GM23338 (cell line): ENCODE results near the gene ORAI2. TPM values are rescaled to one million over a fixed set of nuclear protein-coding genes. Genes with fewer than 3 reads are reported as not detected.
A peak's percentile ranks its signal among the peaks of the same experiment; 100 is the strongest.
"Not testable (repeated sequence)": the region's sequence is repeated elsewhere in the genome, so short reads cannot be mapped to it uniquely, and the experiment has no call there.

ENCODE experiments used
- ATAC-seq: fragments of 200-7000 bp; cut with Tn5 transposase; 3 replicates; pipeline ENCODE4 v1.9.1; 2020
- DNase-seq: peaks from one replicate; pipeline ENCODE4 v3.0.0-alpha.2; 2015; ENCODE audit warnings: low spot score
- H2AFZ ChIP-seq: fragments of 200-600 bp; sonication (generic); 2 replicates; pipeline ENCODE4 v1.8.0; 2016; ENCODE audit warnings: antibody characterized with exemption, mild to moderate bottlenecking, moderate library complexity
- H3F3A ChIP-seq: fragments of 200-600 bp; sonication (generic); replicated peaks from 2 replicates; pipeline ENCODE4 v1.8.0; 2017; ENCODE audit warnings: antibody characterized with exemption, mixed run types, low read depth
- H3K27ac ChIP-seq: fragments of 200-600 bp; sonication (generic); 2 replicates; pipeline ENCODE4 v1.6.1; 2016; ENCODE audit warnings: low read depth
- H3K27me3 ChIP-seq: fragments of 200-600 bp; sonication (generic); 2 replicates; pipeline ENCODE4 v1.8.0; 2016; ENCODE audit warnings: mild to moderate bottlenecking, mixed run types, moderate library complexity; ENCODE audit not compliant: insufficient read depth
- H3K36me3 ChIP-seq: fragments of 200-600 bp; sonication (generic); 2 replicates; pipeline ENCODE4 v1.8.0; 2016; ENCODE audit warnings: mild to moderate bottlenecking; ENCODE audit not compliant: insufficient read depth
- H3K4me1 ChIP-seq: fragments of 200-600 bp; sonication (generic); 2 replicates; pipeline ENCODE4 v1.8.0; 2016; ENCODE audit warnings: mild to moderate bottlenecking, moderate library complexity; ENCODE audit not compliant: insufficient read depth
- H3K4me2 ChIP-seq: fragments of 200-600 bp; sonication (generic); 2 replicates; pipeline ENCODE4 v1.7.1; 2017; ENCODE audit warnings: mixed run types
- H3K4me3 ChIP-seq: fragments of 200-600 bp; sonication (generic); 2 replicates; pipeline ENCODE4 v1.6.1; 2016; ENCODE audit warnings: mixed run types
- H3K79me2 ChIP-seq: fragments of 200-600 bp; sonication (generic); replicated peaks from 2 replicates; pipeline ENCODE4 v1.8.0; 2017; ENCODE audit warnings: mild to moderate bottlenecking; ENCODE audit not compliant: insufficient read depth
- H3K9me2 ChIP-seq: fragments of 200-600 bp; sonication (generic); 2 replicates; pipeline ENCODE4 v1.8.0; 2017; ENCODE audit not compliant: insufficient read depth
- H4K20me1 ChIP-seq: fragments of 200-600 bp; sonication (generic); replicated peaks from 2 replicates; pipeline ENCODE4 v1.8.0; 2017; ENCODE audit warnings: mild to moderate bottlenecking; ENCODE audit not compliant: insufficient read depth
- H3K27ac Mint-ChIP-seq: 2 replicates; pipeline ENCODE4 v1.8.0; 2020; ENCODE audit warnings: inconsistent platforms, mild to moderate bottlenecking, moderate library complexity, mixed read lengths
- H3K27me3 Mint-ChIP-seq: 3 replicates; pipeline ENCODE4 v1.8.0; 2022; ENCODE audit warnings: low read depth, mild to moderate bottlenecking, moderate library complexity, mixed read lengths, inconsistent platforms; ENCODE audit not compliant: insufficient read depth, poor library complexity
- H3K36me3 Mint-ChIP-seq: 3 replicates; pipeline ENCODE4 v1.8.0; 2021; ENCODE audit warnings: low read depth, mild to moderate bottlenecking, inconsistent platforms, moderate library complexity, mixed read lengths
- H3K4me1 Mint-ChIP-seq: 3 replicates; pipeline ENCODE4 v1.8.0; 2020; ENCODE audit warnings: mild to moderate bottlenecking, inconsistent platforms, mixed read lengths
- H3K4me3 Mint-ChIP-seq: 3 replicates; pipeline ENCODE4 v1.8.0; 2021; ENCODE audit warnings: moderate library complexity, mild to moderate bottlenecking, inconsistent platforms, mixed read lengths
- H3K9me3 Mint-ChIP-seq: 3 replicates; pipeline ENCODE4 v1.8.0; 2020; ENCODE audit warnings: moderate library complexity, mild to moderate bottlenecking, inconsistent platforms, mixed read lengths
- polyA plus RNA-seq: library from polyadenylated mRNA; unstranded; fragments of >200 nt; fragmentation: Nextera tagmentation; extraction: Ambion mirVana; gene quantifications from 2 replicates; pipeline ENCODE4 v1.2.1, GENCODE V29; 2016
- total RNA-seq: library from RNA; depleted of rRNA; stranded (reverse); fragments of >200 nt; shearing (Covaris generic); gene quantifications from 2 replicates; pipeline ENCODE4 v1.2.3, GENCODE V29; 2014

Gene ORAI2
- total and polyA plus RNA-seq, 2 experiments from 2014 or later = 6.6 to 33.8 TPM

DNA sequence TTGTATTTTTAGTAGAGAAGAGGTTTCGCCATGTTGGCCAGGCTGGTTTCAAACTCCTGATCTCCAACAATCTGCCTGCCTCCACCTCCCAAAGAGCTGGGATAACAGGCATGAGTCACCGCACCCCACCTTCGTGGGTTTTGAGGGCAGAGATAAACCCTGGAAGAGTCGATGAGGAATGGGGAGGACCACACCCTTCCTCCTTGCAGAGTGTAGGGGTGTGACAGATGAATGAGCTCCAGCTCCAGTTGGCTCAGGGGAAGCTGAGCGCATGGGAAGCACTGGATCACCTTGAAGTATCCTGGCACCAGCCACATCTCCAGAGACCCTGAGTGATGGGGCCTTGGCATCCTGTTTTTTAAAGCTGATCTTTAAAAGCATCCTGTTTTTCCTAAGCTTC is 50.9 kb downstream of the ORAI2 start:
- not testable (repeated sequence) for DNase-seq

DNA sequence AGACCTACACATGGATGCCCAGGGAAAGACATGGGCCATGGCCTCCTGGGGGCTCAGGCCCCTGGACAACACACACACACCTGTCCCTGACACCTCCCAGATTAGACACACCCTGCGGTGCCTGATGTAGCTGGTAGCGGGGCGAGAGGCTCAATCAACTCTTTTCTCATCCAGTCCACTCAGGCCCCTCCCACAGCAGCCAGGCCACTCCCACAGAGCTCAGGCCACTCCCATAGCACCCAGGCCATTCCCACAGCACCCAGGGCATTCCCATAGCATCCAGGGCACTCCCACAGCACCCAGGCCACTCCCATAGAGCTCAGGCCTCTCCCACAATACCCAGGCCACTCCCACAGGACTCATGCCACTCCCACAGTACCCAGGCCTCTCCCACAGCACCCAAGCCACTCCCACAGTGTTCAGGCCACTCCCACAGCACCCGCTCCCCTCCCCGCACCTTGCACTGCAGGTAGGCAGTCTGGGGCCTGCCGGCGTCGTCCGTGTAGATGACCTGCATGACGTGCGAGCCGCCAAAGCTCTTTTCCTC is 57.2 kb downstream of the ORAI2 start:
- not testable (repeated sequence) for H3K27ac Mint-ChIP-seq, H3K9me2 ChIP-seq, H3K27me3 Mint-ChIP-seq, H3K9me3 Mint-ChIP-seq, H2AFZ ChIP-seq, H3K36me3 ChIP-seq, H3K4me3 Mint-ChIP-seq, H3K79me2 ChIP-seq, H3K4me1 Mint-ChIP-seq, H3F3A ChIP-seq, DNase-seq, H3K4me2 ChIP-seq, H3K36me3 Mint-ChIP-seq, H3K4me3 ChIP-seq, H4K20me1 ChIP-seq, H3K4me1 ChIP-seq, H3K27me3 ChIP-seq, H3K27ac ChIP-seq
- peak; percentile 84 for ATAC-seq

More for the DNA sequence above, 50.9 kb downstream of the ORAI2 start:
- not testable (repeated sequence) for H3K79me2 ChIP-seq, H3K4me3 ChIP-seq, H4K20me1 ChIP-seq, H3K27me3 ChIP-seq, H3F3A ChIP-seq, H3K27me3 Mint-ChIP-seq, H3K36me3 Mint-ChIP-seq, H3K9me2 ChIP-seq, H3K4me1 Mint-ChIP-seq, H3K4me3 Mint-ChIP-seq, H3K4me1 ChIP-seq, ATAC-seq, H3K27ac ChIP-seq, H3K36me3 ChIP-seq, H2AFZ ChIP-seq, H3K4me2 ChIP-seq, H3K9me3 Mint-ChIP-seq, H3K27ac Mint-ChIP-seq

DNA sequence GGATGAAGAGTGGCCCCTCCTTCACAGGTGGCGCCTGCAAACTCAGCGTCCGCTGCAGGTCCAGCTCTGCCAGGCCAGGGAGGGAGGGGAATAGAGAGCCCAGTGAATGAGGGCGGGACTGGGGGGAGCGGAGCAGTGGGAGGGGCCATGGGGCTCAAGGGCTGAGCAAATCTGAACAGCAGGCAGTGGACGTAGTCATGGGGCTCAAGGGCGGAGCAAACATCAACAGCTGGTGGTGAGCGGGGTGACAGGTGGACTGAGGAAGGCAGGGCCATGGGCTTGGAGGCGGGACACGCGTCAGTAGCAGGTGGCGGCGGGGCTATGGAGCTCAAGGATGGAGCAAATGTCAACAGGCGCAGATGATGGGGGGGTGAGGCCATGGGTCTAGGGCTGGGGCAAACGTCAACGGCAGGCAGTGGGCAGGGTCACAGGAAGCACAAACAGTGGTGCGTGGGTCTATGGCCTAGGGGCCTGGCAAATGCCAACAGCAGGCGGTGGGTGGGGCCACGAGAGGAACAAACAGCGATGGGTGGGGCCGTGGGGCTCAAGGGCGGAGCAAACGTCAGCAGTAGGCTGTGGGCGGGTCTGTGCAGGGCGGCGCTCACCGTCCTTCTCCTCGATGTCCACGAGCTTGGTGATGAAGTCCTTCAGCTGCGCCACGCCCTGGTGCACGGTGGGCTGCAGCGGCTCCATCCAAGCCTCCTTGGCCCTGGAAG is 60.0 kb downstream of the ORAI2 start:
- not testable (repeated sequence) for H3K4me3 ChIP-seq, H3K4me2 ChIP-seq, H3F3A ChIP-seq, DNase-seq, H3K27me3 Mint-ChIP-seq, H3K36me3 ChIP-seq, H3K27me3 ChIP-seq, H4K20me1 ChIP-seq, H3K9me3 Mint-ChIP-seq, H3K36me3 Mint-ChIP-seq, H3K4me1 ChIP-seq, H3K4me3 Mint-ChIP-seq, H3K27ac Mint-ChIP-seq, H3K79me2 ChIP-seq, H3K9me2 ChIP-seq, H2AFZ ChIP-seq, H3K27ac ChIP-seq, H3K4me1 Mint-ChIP-seq
- ATAC-seq = peak; percentile 44

DNA sequence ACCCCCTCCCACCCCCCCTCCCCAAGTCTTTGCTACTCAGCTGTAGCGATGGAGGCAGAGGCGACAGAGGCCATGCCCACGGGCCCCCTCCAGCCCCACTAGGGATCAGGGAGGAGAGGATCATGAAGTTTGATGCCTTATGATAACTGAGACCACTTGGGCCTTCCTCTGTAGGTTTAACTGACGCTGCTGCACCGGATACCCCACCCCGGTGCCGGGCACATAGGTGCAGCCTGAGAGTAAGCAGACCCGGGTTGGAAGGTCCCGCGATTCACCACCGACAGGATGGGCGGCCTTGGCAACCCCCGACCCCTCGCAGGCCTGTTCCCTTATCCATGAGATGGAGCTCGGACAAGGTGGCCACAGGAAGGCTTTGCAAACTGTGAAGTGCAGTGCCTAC is 60.7 kb downstream of the ORAI2 start:
- not testable (repeated sequence) for H3K4me3 Mint-ChIP-seq, H3K27me3 ChIP-seq, H3K27me3 Mint-ChIP-seq

DNA sequence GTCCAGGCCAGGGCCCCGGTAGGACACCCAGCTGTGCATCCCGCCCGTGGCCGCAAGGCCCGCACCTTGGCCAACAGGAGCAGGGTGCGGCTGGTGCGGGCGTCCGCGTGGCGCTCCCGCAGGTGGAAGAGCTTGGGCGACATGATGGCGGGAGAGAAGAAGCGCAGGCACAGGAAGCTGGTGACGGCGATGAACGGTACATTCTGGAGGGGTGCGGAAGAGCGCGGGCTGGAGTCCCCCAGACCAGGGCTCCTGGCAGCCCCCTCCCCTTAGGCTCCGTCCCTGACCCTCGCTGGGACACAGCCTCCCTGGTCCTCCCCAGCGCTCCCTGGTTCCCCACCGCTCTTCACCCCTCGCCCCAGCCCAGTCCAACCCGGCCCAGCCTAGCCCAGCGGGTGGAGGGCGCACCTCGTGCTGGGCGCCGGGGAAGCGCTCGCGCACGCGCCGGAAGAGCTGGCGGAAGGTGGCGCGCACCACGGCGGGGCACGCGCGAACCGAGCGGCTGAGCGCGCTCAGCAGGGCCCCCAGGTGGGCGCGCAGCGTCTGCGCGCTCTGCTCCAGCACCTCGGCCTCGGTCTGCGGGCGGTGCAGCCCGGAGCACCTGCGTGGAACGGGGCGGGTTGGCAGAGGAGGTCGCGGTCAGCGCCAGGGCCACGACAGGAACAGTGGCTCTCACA is 61.2 kb downstream of the ORAI2 start:
- not testable (repeated sequence) for H3K27ac Mint-ChIP-seq, H2AFZ ChIP-seq, H3K4me3 Mint-ChIP-seq

More for the DNA sequence above, 60.7 kb downstream of the ORAI2 start:
- H2AFZ ChIP-seq, H3K27ac Mint-ChIP-seq, H3K4me1 Mint-ChIP-seq, H3K9me2 ChIP-seq, H3K4me3 ChIP-seq, H3K4me2 ChIP-seq, H3K9me3 Mint-ChIP-seq, H3F3A ChIP-seq, H4K20me1 ChIP-seq, DNase-seq, H3K79me2 ChIP-seq, H3K36me3 ChIP-seq, H3K36me3 Mint-ChIP-seq, H3K4me1 ChIP-seq, H3K27ac ChIP-seq, ATAC-seq: not testable (repeated sequence)

DNA sequence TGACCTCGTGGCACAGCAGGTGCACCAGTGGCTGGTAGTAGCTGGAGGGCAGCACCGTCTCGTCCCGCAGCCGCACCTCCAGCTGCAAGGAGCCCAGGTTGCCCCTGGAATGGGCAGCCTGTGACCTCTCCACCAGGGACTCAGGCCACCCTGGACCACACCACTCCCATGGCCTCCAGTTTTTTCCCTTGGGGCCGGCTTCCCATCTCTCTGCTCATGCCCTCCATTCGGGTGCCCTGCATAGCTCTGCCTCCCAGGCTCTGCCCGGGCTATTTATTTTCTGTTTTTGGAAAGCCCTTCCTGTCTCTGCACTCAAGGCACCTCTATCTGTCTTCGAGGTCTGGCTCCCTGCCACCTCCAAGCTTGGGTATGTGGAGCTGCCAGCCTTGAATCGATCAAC is 63.5 kb downstream of the ORAI2 start:
- not testable (repeated sequence) for H3K4me3 Mint-ChIP-seq, H3K27me3 Mint-ChIP-seq, H3K79me2 ChIP-seq, H3K4me1 ChIP-seq, H2AFZ ChIP-seq, DNase-seq, H4K20me1 ChIP-seq, H3K9me2 ChIP-seq, H3K27me3 ChIP-seq, H3K36me3 ChIP-seq, H3F3A ChIP-seq, H3K36me3 Mint-ChIP-seq, H3K27ac ChIP-seq, H3K9me3 Mint-ChIP-seq, H3K4me1 Mint-ChIP-seq, H3K4me3 ChIP-seq, H3K27ac Mint-ChIP-seq, H3K4me2 ChIP-seq, ATAC-seq

More for the DNA sequence above, 61.2 kb downstream of the ORAI2 start:
- H3K79me2 ChIP-seq, H3K27ac ChIP-seq, H3K36me3 ChIP-seq, H3K36me3 Mint-ChIP-seq, DNase-seq, H4K20me1 ChIP-seq, H3K4me2 ChIP-seq, H3K9me2 ChIP-seq, H3K27me3 Mint-ChIP-seq, H3K4me1 Mint-ChIP-seq, H3F3A ChIP-seq, H3K4me1 ChIP-seq, H3K27me3 ChIP-seq, H3K9me3 Mint-ChIP-seq, H3K4me3 ChIP-seq: not testable (repeated sequence)
- ATAC-seq = peak; percentile 32
